ENCODE results near the gene AGBL4. TPM values are rescaled to one million over a fixed set of nuclear protein-coding genes. Genes with fewer than 3 reads are reported as not detected.

The AGBL4 gene
- total RNA-seq, 1 donor from 2014 or later: 2.1 TPM

DNA sequence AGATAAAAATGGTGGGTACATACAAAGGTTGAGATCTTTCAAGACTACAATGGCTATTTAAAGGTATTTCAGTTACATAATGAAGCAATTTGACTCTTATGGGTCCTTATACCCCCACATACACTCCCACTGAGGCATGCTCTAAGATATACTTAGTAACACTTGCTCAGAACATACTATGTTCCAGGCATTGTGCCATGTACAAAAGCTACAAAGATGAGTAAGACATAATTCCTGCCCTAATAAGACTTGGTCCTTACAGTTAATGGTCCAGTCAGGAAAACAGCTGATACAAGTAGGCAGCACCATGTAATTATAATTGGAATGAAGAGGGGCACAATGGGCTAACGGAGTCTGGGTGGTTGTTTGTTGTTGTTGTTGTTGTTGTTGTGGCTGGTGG is 1080.4 kb downstream of the AGBL4 start:
- no peaks in the 10 kb centered on the region for H3K27me3 ChIP-seq (ENCODE audit: low read depth)
- no peaks in the 10 kb centered on the region for H3K4me1 ChIP-seq
- ATAC-seq (no peak), DNase-seq (no peak)
- H3K4me3 ChIP-seq: no peak overlapping the region
- TF ChIP-seq, protein P1, sequence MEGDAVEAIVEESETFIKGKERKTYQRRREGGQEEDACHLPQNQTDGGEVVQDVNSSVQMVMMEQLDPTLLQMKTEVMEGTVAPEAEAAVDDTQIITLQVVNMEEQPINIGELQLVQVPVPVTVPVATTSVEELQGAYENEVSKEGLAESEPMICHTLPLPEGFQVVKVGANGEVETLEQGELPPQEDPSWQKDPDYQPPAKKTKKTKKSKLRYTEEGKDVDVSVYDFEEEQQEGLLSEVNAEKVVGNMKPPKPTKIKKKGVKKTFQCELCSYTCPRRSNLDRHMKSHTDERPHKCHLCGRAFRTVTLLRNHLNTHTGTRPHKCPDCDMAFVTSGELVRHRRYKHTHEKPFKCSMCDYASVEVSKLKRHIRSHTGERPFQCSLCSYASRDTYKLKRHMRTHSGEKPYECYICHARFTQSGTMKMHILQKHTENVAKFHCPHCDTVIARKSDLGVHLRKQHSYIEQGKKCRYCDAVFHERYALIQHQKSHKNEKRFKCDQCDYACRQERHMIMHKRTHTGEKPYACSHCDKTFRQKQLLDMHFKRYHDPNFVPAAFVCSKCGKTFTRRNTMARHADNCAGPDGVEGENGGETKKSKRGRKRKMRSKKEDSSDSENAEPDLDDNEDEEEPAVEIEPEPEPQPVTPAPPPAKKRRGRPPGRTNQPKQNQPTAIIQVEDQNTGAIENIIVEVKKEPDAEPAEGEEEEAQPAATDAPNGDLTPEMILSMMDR (IDR thresholded peaks at IDR 0.05): no peak
- intact Hi-C loops (cut with DNase I): no loop called here
- no peak overlapping the region for H3K27ac ChIP-seq
- H3K36me3 ChIP-seq: no peaks in the 10 kb centered on the region
- no peaks in the 10 kb centered on the region for H3K9me3 ChIP-seq

DNA sequence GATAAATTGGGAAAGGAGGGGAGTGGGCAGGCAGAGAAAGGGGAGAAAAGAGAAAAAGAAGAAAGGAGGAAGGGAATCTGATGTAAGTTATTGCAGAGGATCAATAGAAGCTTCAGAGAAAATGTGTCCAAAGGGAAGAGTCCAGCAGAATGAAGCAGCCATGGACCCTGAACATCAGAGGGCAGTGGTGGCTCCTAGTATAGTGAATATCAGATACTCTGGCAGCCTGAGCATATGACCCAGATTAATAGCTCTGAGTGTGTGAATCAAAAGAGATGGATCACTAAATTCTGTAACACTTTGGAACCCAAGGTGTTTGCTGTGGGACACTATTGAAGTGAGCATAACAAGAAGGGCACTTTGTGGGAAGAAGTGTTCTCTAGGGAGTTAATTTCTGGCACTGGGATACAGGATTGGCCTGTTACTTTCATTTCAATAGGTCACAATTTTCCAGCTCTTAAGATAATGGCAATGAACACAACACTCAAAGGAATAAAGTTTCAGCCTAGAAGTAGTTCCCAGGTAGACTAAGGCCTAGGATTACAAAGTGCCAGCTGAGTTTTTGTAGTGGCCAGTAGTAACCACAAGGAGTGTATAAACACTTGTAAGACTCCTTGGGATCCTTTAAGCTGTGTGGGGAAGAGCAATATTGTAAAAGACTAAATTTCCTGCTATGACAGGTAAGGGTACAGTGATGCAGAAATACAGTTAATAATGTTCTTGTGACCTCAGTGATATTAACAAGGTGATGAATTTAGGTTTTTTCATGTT is 1082.6 kb downstream of the AGBL4 start:
- Histone ChIP-seq H3K4me3 (no peak overlapping the region), H3K9me3 (no peaks in the 10 kb centered on the region), H3K27me3 (ENCODE audit: low read depth) (no peaks in the 10 kb centered on the region), H3K4me1 (no peaks in the 10 kb centered on the region), H3K27ac (no peak overlapping the region), H3K36me3 (no peaks in the 10 kb centered on the region)
- DNase-seq (no peak), ATAC-seq (peak; percentile 52 to 87)
- intact Hi-C loops (cut with DNase I): no loop called here
- TF ChIP-seq, protein P1 (IDR thresholded peaks at IDR 0.05): no peak

DNA sequence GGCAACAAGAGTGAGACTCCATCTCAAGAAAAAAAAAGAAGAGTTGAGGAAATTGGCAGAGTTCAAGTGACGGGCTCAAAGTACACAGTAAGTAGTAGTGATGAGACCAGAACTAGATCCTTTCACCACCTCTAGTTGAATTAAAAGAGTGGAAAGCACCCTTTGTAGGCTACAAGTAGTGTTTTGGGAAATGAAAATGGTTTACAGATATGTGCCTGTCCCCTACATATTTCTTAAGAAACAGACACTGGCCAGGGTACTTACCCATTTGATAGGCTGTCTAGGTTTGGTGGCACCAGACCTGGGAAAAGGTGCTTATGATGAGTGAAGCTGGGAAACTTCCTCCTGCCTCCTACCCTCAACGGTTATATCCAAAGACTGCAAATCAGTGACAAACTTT is 1083.4 kb downstream of the AGBL4 start:
- no peaks in the 10 kb centered on the region for H3K9me3 ChIP-seq
- no peaks in the 10 kb centered on the region for H3K27me3 ChIP-seq (ENCODE audit: low read depth)
- no peak overlapping the region for H3K4me3 ChIP-seq
- DNase-seq (no peak), ATAC-seq (no peak)
- H3K36me3 ChIP-seq: no peaks in the 10 kb centered on the region
- H3K27ac ChIP-seq: no peak overlapping the region
- TF ChIP-seq, protein P1 (IDR thresholded peaks at IDR 0.05): no peak
- intact Hi-C loops (cut with DNase I): no loop called here
- H3K4me1 ChIP-seq: no peaks in the 10 kb centered on the region

DNA sequence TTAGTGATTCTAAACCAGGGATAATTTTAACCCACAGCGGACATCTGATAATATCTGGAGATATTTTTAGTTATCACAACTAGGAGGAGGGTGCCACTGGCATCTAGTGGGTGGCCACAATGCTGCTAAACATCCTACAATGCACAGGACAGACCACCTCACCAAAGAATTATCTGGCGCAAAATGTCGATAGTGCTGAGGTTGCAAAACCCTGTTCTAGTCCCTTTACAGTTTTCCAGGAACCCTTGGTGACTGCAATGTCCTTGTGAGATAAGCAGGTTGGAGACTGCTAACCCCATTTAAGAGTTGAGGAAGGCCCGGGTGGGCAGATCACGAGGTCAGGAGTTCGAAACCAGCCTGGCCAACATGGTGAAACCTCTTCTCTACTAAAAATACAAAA is 1083.9 kb downstream of the AGBL4 start:
- Histone ChIP-seq H3K9me3 (no peaks in the 10 kb centered on the region), H3K36me3 (no peaks in the 10 kb centered on the region), H3K27ac (no peak overlapping the region), H3K4me3 (no peak overlapping the region), H3K27me3 (ENCODE audit: low read depth) (no peaks in the 10 kb centered on the region), H3K4me1 (no peaks in the 10 kb centered on the region)
- TF ChIP-seq, protein P1 (IDR thresholded peaks at IDR 0.05): no peak
- DNase-seq (no peak), ATAC-seq (no peak)
- intact Hi-C loops (cut with DNase I): no loop called here

DNA sequence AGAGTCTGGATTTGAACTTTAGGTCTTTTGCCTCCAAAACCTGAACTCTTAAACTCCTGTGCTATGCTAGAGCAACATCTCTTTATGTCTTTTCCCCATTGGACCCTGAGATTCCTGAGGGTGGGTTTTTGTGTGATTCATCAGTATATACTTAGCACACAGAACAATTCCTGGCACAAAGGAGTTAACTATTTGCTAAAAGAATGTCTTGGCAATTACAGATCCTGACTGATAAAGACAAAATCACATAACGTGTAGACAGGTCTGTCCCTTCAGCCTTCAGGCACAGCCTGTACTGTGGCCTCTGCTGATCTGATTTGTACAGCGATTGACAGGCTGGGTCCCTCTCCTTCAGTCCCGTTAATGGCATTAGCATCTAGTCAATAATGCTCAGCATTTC is 1084.7 kb downstream of the AGBL4 start:
- TF ChIP-seq, protein P1 (IDR thresholded peaks at IDR 0.05): no peak
- intact Hi-C loops (cut with DNase I): no loop called here
- DNase-seq (no peak), ATAC-seq (no peak)
- H3K4me3 ChIP-seq: no peak overlapping the region
- no peaks in the 10 kb centered on the region for H3K27me3 ChIP-seq (ENCODE audit: low read depth)
- no peak overlapping the region for H3K27ac ChIP-seq
- H3K4me1 ChIP-seq: no peaks in the 10 kb centered on the region
- H3K36me3 ChIP-seq: no peaks in the 10 kb centered on the region
- no peaks in the 10 kb centered on the region for H3K9me3 ChIP-seq
